ENCODE results near the gene UNC93A.
"Not testable (repeated sequence)": the region's sequence is repeated elsewhere in the genome, so short reads cannot be mapped to it uniquely, and the experiment has no call there.

DNA sequence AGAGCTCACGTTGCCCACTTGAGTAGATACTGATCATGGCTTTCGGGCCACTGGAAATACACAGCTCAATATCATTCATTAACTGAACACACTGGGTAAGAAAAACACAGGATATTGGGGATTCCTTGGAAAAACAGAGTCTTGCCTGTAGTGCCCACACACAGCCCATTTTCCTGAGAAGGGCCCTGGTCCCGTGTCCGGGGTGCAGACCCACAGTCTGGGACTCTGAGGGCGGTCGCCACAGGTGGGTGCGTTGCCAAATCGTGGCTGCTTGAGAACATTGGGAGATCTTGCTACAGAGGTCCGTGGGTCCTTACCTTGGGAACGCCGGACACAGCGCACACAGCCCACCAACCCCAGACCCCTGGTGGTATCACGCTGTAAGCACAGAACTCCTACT lies 6.5 kb upstream of the UNC93A start:
- TF ChIP-seq, protein P1, sequence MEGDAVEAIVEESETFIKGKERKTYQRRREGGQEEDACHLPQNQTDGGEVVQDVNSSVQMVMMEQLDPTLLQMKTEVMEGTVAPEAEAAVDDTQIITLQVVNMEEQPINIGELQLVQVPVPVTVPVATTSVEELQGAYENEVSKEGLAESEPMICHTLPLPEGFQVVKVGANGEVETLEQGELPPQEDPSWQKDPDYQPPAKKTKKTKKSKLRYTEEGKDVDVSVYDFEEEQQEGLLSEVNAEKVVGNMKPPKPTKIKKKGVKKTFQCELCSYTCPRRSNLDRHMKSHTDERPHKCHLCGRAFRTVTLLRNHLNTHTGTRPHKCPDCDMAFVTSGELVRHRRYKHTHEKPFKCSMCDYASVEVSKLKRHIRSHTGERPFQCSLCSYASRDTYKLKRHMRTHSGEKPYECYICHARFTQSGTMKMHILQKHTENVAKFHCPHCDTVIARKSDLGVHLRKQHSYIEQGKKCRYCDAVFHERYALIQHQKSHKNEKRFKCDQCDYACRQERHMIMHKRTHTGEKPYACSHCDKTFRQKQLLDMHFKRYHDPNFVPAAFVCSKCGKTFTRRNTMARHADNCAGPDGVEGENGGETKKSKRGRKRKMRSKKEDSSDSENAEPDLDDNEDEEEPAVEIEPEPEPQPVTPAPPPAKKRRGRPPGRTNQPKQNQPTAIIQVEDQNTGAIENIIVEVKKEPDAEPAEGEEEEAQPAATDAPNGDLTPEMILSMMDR (IDR thresholded peaks at IDR 0.05; ENCODE audit: insufficient read depth, low read length, poor library complexity, severe bottlenecking) = not testable (repeated sequence)
- not testable (repeated sequence) for TF ChIP-seq EZH2phosphoT487 (conservative IDR thresholded peaks at IDR 0.05; ENCODE audit: low read length)

Measured in SU-DHL-6 (cell line).